Stimulated activated CD8-positive, alpha-beta memory T cell treated with anti-CD3 and anti-CD28 coated beads, Interleukin-4, amount 100 ng/mL, for 4 hours (primary cell): ENCODE measurements around the gene IFT74.
"Not testable (repeated sequence)": the region's sequence is repeated elsewhere in the genome, so short reads cannot be mapped to it uniquely, and the experiment has no call there.

Source experiments
- DNase-seq, 2 donors: peaks; one replicate each; pipeline ENCODE4 v3.0.0-alpha.2; 2020; ENCODE audit warnings: low read depth in 2 of 2, low spot score in 1 of 2

IFT74 gene

GRCh38 chr9:27065288-27065687 is 109.1 kb downstream of the IFT74 start:
- no peak for DNase-seq

- DNase-seq: no peak
Observed at GRCh38 chr9:27073841-27074728, 117.9 kb downstream of the IFT74 start.

GRCh38 chr9:27078685-27079084 is 122.5 kb downstream of the IFT74 start:
- DNase-seq: no peak

- no peak for DNase-seq
Observed at GRCh38 chr9:27085456-27085855, 129.2 kb downstream of the IFT74 start.

GRCh38 chr9:27086818-27087680 is 130.8 kb downstream of the IFT74 start:
- DNase-seq: no peak

GRCh38 chr9:27088981-27089380 is 132.8 kb downstream of the IFT74 start:
- no peak for DNase-seq

- DNase-seq: no peak
Observed at GRCh38 chr9:27089706-27090105, 133.5 kb downstream of the IFT74 start.

- no peak for DNase-seq
Observed at GRCh38 chr9:27090231-27090630, 134.0 kb downstream of the IFT74 start.

GRCh38 chr9:27090711-27091110 is 134.5 kb downstream of the IFT74 start:
- DNase-seq: no peak

GRCh38 chr9:27092496-27092895 is 136.3 kb downstream of the IFT74 start:
- DNase-seq: not testable (repeated sequence)

- DNase-seq: not testable (repeated sequence)
Observed at GRCh38 chr9:27093384-27094067, 137.3 kb downstream of the IFT74 start.

- no peak for DNase-seq
Observed at GRCh38 chr9:27094640-27095298, 138.6 kb downstream of the IFT74 start.

- no peak for DNase-seq
Observed at GRCh38 chr9:27107241-27107640, 151.0 kb downstream of the IFT74 start.

- no peak for DNase-seq
Observed at GRCh38 chr9:27108981-27109541, 152.8 kb downstream of the IFT74 start, which contains the start of gene TEK. Gene TEK, plus strand, starts transcription at chr9:27109225. Its CDS starts 366 bp downstream, at chr9:27109591.

- no peak for DNase-seq
Observed at GRCh38 chr9:27109621-27110020, 153.4 kb downstream of the IFT74 start.

- DNase-seq: no peak
Observed at GRCh38 chr9:27110181-27110580, 154.0 kb downstream of the IFT74 start.

- DNase-seq: no peak
Observed at GRCh38 chr9:27112235-27112634, 156.0 kb downstream of the IFT74 start.
